Measurements from ENCODE around the gene SLF1.

DNA sequence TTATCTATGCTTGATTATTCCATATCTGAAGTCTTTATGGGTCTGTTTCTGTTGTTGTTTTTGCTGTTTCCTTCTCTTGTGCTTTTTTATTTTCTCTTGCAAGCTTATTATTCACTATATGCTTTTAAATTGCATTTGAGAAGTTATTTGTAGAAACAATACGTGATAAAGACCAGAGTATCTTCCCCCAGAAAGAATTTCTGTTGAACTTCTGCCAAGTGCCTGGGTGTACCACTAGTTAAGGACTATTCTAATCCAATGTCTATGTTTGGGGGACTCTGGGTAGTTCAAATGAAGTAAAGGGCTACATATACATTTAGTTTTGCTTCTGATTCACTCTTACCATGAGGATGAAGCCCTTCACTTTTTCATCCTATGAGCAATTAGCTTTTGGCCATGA lies 54.3 kb downstream of the SLF1 start:
- no peak for TF ChIP-seq POLR2AphosphoS5 (IDR thresholded peaks at IDR 0.05; ENCODE audit: low read depth, low read length)
- TF ChIP-seq, protein P1, sequence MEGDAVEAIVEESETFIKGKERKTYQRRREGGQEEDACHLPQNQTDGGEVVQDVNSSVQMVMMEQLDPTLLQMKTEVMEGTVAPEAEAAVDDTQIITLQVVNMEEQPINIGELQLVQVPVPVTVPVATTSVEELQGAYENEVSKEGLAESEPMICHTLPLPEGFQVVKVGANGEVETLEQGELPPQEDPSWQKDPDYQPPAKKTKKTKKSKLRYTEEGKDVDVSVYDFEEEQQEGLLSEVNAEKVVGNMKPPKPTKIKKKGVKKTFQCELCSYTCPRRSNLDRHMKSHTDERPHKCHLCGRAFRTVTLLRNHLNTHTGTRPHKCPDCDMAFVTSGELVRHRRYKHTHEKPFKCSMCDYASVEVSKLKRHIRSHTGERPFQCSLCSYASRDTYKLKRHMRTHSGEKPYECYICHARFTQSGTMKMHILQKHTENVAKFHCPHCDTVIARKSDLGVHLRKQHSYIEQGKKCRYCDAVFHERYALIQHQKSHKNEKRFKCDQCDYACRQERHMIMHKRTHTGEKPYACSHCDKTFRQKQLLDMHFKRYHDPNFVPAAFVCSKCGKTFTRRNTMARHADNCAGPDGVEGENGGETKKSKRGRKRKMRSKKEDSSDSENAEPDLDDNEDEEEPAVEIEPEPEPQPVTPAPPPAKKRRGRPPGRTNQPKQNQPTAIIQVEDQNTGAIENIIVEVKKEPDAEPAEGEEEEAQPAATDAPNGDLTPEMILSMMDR (IDR thresholded peaks at IDR 0.05): no peak
- no peak for TF ChIP-seq EP300 (IDR thresholded peaks at IDR 0.05; ENCODE audit: borderline replicate concordance in 1 of 2, low read depth in 1 of 2, low read length in 1 of 2)
- TF ChIP-seq TAF1 (IDR thresholded peaks at IDR 0.05; ENCODE audit: borderline replicate concordance, low read depth, low read length): no peak
- TF ChIP-seq ZBTB33 (IDR thresholded peaks at IDR 0.05; ENCODE audit: borderline replicate concordance, low read depth): no peak

All from SK-N-SH (cell line).